ENCODE measurements around the gene ABHD6.
"Not testable (repeated sequence)": the region's sequence is repeated elsewhere in the genome, so short reads cannot be mapped to it uniquely, and the experiment has no call there.

The ABHD6 gene

GRCh38 chr3:58209933-58210332 lies 27.7 kb upstream of the ABHD6 start:
- DNase-seq (ENCODE audit: low read depth), result no peak

- no peak for DNase-seq (ENCODE audit: low read depth)
These were observed 26.7 kb upstream of the ABHD6 start, which contains the start of gene DNASE1L3 for GRCh38 chr3:58210761-58211460. Gene DNASE1L3, minus strand, starts transcription at chr3:58210972. Its CDS starts 66 bp downstream, at chr3:58210906.

GRCh38 chr3:58214484-58215316 lies 22.9 kb upstream of the ABHD6 start:
- DNase-seq (ENCODE audit: low read depth), result no peak

- DNase-seq (ENCODE audit: low read depth), result no peak
These were observed 22.1 kb upstream of the ABHD6 start for GRCh38 chr3:58215317-58216025.

- DNase-seq (ENCODE audit: low read depth), result no peak
These were observed 20.9 kb upstream of the ABHD6 start for GRCh38 chr3:58216496-58217195.

GRCh38 chr3:58217209-58217811 lies 20.3 kb upstream of the ABHD6 start:
- peak; percentile 33 for DNase-seq (ENCODE audit: low read depth)

- DNase-seq (ENCODE audit: low read depth), result no peak
These were observed 18.7 kb upstream of the ABHD6 start for GRCh38 chr3:58218904-58219303.

- DNase-seq (ENCODE audit: low read depth), result no peak
These were observed 15.3 kb upstream of the ABHD6 start for GRCh38 chr3:58222161-58222724.

- no peak for DNase-seq (ENCODE audit: low read depth)
These were observed 13.7 kb upstream of the ABHD6 start for GRCh38 chr3:58223855-58224254.

- not testable (repeated sequence) for DNase-seq (ENCODE audit: low read depth)
These were observed 9.7 kb upstream of the ABHD6 start for GRCh38 chr3:58227933-58228332.

GRCh38 chr3:58230876-58231552 lies 6.6 kb upstream of the ABHD6 start:
- DNase-seq (ENCODE audit: low read depth), result no peak

GRCh38 chr3:58231666-58232065 lies 5.9 kb upstream of the ABHD6 start:
- DNase-seq (ENCODE audit: low read depth), result no peak

- no peak for DNase-seq (ENCODE audit: low read depth)
These were observed 3.1 kb upstream of the ABHD6 start for GRCh38 chr3:58234516-58234931.

- no peak for DNase-seq (ENCODE audit: low read depth)
These were observed 1.6 kb upstream of the ABHD6 start for GRCh38 chr3:58235970-58236369.

- no peak for DNase-seq (ENCODE audit: low read depth)
These were observed 910 bp upstream of the ABHD6 start for GRCh38 chr3:58236527-58237237.

GRCh38 chr3:58237941-58238681 lies 519 bp downstream of the ABHD6 start:
- DNase-seq (ENCODE audit: low read depth), result peak; percentile 18

- DNase-seq (ENCODE audit: low read depth), result no peak
These were observed 1.2 kb downstream of the ABHD6 start for GRCh38 chr3:58238830-58239229.

- DNase-seq (ENCODE audit: low read depth), result no peak
These were observed 3.9 kb downstream of the ABHD6 start for GRCh38 chr3:58241306-58242044.

GRCh38 chr3:58242340-58242739 lies 4.7 kb downstream of the ABHD6 start:
- DNase-seq (ENCODE audit: low read depth), result no peak
